Superior temporal gyrus (tissue), 1 donor: Measurements from ENCODE around the gene TNNT1.

Experiments
- DNase-seq: peaks from one replicate; pipeline ENCODE4 v3.0.0-alpha.2; 2016; ENCODE audit errors: extremely low spot score

The TNNT1 gene

DNA sequence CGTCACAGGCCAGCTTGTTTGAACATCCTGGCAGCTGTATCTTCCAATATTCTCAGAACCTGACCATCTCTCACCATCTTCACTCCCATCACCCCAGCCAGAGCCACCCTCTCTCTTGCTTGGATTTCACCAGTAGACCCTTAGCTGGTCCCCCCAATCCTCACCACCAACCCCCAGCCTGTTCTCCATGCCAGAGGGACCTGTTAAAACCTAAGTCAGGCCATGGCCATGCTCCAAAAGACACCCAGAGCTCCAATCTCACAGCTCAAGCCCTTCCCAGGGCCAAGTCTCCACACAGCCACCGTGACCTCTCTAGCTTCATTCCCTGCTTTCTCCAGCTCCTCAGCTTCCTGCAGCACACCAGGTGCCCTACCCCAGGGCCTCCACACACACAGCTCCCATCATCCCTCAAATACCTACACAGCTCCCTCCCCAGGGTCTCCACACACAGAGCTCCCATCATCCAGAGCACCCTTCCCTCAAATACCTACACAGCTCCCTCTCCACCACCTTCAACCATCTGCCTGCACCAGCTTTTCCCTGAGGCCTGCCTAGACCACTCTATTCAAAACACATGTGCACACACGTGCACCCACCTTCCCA lies 59.6 kb downstream of the TNNT1 start:
- DNase-seq: no peak

DNA sequence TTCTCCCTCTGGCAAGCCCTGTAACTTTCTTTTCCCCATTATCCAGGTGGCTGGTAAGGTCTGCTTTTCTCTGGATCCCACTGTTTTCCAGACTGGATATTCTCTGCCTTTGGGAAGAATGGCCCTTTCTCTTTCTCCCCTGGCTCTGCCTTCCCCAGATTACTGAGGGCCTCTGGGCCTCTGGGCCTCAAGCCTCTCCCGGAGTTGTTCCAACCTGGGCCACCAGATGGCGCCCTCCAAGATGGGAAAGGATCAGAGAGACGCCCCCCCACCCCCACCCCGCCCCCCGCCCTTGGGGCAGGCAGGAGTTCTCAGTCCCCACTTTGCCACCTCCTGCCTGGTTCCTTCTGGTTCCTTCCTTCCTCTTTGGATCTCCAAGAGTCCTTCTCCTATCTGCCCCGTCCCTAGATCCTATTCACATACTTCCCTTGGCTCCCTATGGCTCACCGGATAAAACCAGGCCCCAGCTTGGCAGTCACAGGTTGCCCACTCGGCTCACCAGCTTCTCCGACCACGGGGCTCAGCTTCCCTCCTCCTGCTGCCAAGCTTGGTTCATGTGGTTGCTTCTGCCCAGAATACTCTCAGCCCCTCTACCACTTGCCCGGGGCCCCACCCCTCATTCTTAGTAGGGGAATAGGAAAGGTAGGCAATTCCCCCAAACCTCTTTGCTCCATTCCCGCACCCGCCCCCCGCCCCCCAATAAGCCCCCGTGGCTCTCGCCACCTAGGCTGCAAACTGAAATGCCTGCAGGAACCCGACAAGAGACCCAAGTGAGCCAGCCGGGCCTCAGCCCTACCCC lies 60.3 kb downstream of the TNNT1 start:
- DNase-seq: peak; percentile 79

DNA sequence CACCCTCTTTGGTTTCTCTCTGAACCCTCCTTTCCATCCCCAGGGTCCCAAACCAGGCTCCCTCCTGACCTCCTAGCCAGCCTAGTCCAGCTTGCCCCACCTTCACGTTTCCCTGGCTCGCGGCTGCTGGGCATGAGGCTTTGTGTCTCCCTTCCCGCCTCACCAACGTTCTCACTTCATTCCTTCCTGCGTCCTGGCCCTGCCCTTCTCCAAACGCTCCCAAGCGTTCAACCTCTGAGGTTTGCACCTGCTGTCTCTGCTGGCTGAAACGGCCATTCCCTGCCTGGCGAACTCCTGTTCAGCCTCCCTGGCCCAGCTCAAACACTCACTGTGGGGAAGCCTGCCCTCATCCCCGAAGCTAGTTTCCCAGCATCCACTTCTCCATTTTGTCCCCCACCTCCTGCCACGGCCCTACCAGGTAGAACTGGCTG lies 61.0 kb downstream of the TNNT1 start:
- no peak for DNase-seq

DNA sequence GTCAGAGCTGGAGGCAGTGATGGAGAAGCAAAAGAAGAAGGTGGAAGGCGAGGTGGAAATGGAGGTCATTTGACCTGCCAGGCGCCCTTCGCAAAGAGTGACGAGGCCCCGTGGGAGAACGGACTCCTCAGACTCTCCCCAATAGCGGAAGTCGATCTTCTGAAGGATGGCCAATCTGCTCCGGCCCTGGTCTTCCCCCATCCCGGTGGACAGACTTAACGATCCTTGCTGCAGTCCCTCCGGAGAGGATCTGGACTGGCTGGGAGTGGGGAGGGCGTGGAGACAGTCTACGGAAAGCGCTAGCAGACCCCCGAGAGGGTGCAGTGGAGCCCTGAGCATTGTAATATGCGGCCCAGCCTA lies 61.5 kb downstream of the TNNT1 start:
- no peak for DNase-seq

DNA sequence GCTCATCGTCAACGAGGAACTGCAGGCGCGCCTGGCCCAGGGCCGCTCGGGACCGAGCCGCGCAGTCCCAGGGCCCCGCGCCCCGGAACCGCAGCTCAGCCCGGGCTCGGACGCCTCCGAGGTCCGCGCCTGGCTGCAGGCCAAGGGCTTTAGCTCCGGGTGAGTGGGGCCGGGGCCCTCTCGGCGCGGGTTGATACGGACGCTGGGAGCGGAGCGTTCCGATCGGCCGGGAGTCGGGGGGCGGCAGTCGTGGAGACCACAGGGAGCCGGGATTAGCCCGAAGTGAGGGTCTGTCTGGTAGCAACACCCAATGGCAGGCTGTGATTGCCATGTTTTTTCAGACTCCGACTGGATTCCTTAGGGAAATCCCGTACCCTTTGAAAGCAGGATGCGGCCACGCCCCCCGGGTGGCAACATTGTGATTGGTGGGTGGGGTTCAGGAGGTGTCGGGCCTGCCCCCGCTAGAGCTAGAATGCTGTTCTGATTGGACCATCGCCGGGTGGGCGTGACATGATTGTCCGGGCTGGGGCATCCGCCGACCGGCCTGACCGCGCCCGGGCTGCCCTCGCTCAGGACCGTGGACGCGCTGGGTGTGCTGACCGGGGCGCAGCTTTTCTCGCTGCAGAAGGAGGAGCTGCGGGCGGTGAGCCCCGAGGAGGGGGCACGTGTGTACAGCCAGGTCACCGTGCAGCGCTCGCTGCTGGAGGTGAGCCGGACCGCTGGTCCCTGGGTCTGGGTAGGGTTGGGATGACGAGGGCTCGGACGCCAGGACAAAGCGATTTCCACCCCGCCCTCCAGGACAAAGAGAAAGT lies 62.1 kb downstream of the TNNT1 start:
- DNase-seq: peak; percentile 76

DNA sequence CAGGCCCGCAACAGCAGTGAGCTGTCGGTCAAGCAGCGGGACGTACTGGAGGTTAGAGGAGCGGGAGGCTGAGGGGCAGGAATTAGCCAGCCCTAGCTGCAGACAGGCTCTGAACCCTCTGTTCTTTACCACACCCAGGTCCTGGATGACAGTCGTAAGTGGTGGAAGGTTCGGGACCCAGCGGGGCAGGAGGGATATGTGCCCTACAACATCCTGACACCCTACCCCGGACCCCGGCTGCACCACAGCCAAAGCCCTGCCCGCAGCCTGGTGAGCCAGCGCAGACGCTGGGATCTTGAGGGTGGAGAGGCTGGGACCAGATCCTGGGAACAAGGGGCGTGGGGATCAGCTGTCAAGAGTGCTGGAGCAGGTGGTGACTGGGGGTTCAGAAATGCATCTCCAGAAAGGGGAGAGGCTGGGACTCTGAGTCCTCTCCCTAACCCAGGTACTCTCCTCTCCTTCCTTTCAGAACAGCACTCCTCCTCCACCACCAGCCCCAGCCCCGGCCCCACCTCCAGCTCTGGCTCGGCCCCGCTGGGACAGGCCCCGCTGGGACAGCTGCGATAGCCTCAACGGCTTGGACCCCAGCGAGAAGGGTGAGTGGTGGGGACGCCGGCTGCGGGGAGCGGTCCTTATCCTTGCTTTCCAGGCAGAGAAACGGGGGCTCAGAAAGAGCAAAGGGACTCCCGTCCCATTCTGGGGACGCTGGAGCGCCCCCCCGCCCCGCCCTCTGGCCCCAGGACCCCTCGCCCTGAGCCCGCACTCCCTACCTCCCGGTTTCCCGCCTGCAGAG lies 62.9 kb downstream of the TNNT1 start:
- no peak for DNase-seq

DNA sequence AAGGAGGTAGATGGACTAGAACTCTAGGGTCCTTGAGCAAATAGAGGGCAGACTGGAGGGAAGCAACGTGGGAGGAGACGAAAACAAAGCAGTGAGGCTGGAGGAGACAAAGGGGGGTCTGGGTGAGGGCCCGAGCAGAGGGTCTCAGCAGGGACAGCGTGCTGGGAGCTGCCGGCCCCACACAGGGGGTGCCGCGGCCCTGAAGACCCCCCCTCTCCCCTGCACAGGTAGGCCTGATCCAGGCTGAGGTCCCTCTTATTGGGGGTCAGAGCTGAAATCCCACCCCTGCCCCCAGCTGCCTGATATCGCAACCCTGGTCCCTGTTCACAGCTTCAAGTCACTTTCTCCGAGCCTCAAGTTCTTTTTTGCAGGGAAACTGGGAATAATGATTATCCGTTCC lies 64.6 kb downstream of the TNNT1 start:
- no peak for DNase-seq

DNA sequence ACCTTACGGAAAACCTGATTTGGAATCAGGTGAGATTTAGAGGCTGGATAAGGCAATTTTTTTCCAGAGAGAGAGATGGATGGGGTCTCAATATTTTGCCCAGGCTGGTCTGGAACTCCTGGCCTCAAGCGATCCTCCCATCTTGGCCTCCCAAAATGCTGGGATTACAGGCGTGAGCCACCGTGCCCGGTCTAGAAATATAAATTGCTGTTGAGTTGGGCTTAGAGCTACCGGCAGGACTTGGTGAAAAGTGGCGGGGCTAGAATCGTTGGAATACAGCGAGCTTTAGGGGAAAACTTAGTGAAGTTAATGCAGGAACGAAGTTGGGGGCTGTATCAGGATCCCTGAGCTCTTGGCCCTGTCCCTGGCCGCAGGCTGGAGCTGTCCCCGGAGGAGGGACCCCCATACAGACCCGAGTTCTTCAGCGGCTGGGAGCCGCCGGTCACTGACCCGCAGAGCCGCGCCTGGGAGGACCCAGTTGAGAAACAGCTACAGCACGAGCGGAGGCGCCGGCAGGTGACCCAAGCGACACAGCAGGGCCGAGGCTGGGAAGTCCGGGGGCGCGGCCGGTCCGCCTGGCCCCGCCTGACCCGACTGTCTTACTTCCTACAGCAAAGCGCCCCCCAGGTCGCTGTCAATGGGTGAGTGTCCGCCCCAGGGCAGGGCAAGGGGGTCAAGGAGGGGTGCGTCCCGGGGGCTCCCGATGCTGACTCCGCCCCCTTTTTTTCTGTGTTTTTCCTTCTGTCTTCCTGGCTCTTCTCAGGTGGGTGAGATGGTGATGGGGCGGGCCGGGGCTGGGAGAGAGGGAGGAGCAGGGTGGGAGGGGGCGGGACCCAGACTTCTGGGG lies 65.8 kb downstream of the TNNT1 start:
- DNase-seq: no peak
